ENCODE results near the gene CYP1A2. TPM values are rescaled to one million over a fixed set of nuclear protein-coding genes. Genes with fewer than 3 reads are reported as not detected.
"Not testable (repeated sequence)": the region's sequence is repeated elsewhere in the genome, so short reads cannot be mapped to it uniquely, and the experiment has no call there.

Gene CYP1A2
- total RNA-seq, 3 donors from 2014 or later: not detected

GRCh38 chr15:74735305-74735704, 13.3 kb upstream of the CYP1A2 start:
- no peak for DNase-seq (ENCODE audit: low spot score in 2 of 2)
- intact Hi-C loops (cut with DNase I; ENCODE audit: low total_unique reads): no loop called here
- no peaks in the 10 kb centered on the region for H3K36me3 ChIP-seq
- no peak overlapping the region for H3K27ac ChIP-seq
- no peaks in the 10 kb centered on the region for H3K9me3 ChIP-seq
- H3K27me3 ChIP-seq: peaks cover 0 to 13% of the 10 kb centered on the region in 2 donors
- H3K4me3 ChIP-seq: no peak overlapping the region
- H3K4me1 ChIP-seq: no peaks in the 10 kb centered on the region
- TF ChIP-seq CTCF (IDR thresholded peaks at IDR 0.05) (no peak), POLR2AphosphoS5 (IDR thresholded peaks at IDR 0.05) (no peak), POLR2A (IDR thresholded peaks at IDR 0.05) (no peak)

GRCh38 chr15:74738239-74738638, 10.4 kb upstream of the CYP1A2 start:
- H3K27me3 ChIP-seq; DNase-seq (ENCODE audit: low spot score in 2 of 2); H3K27ac ChIP-seq; H3K9me3 ChIP-seq; H3K4me1 ChIP-seq; H3K4me3 ChIP-seq; intact Hi-C loops (cut with DNase I; ENCODE audit: low total_unique reads); H3K36me3 ChIP-seq: not testable (repeated sequence)

GRCh38 chr15:74742422-74742821, 6.2 kb upstream of the CYP1A2 start:
- Histone ChIP-seq H3K4me1 (no peaks in the 10 kb centered on the region), H3K27me3 (no peaks in the 10 kb centered on the region), H3K9me3 (peaks cover 0 to 9% of the 10 kb centered on the region in 2 donors), H3K4me3 (no peak overlapping the region), H3K36me3 (no peaks in the 10 kb centered on the region), H3K27ac (no peak overlapping the region)
- intact Hi-C loops (cut with DNase I; ENCODE audit: low total_unique reads): no loop called here
- TF ChIP-seq POLR2AphosphoS5 (IDR thresholded peaks at IDR 0.05) (no peak), CTCF (IDR thresholded peaks at IDR 0.05) (no peak), POLR2A (IDR thresholded peaks at IDR 0.05) (no peak)
- DNase-seq (ENCODE audit: low spot score in 2 of 2): no peak

GRCh38 chr15:74746389-74746788, 2.3 kb upstream of the CYP1A2 start:
- H3K36me3 ChIP-seq: no peaks in the 10 kb centered on the region
- no peak overlapping the region for H3K4me3 ChIP-seq
- peaks cover 0 to 9% of the 10 kb centered on the region in 2 donors for H3K9me3 ChIP-seq
- no peaks in the 10 kb centered on the region for H3K27me3 ChIP-seq
- TF ChIP-seq CTCF (IDR thresholded peaks at IDR 0.05) (no peak), POLR2A (IDR thresholded peaks at IDR 0.05) (no peak), POLR2AphosphoS5 (IDR thresholded peaks at IDR 0.05) (no peak)
- DNase-seq (ENCODE audit: low spot score in 2 of 2): no peak
- intact Hi-C loops (cut with DNase I; ENCODE audit: low total_unique reads): no loop called here
- no peak overlapping the region for H3K27ac ChIP-seq
- no peaks in the 10 kb centered on the region for H3K4me1 ChIP-seq

GRCh38 chr15:74749832-74750231, 1.2 kb downstream of the CYP1A2 start:
- Histone ChIP-seq H3K4me3 (no peak overlapping the region), H3K4me1 (no peaks in the 10 kb centered on the region), H3K36me3 (no peaks in the 10 kb centered on the region), H3K27me3 (no peaks in the 10 kb centered on the region), H3K9me3 (no peaks in the 10 kb centered on the region), H3K27ac (no peak overlapping the region)
- DNase-seq (ENCODE audit: low spot score in 2 of 2): no peak
- TF ChIP-seq CTCF (IDR thresholded peaks at IDR 0.05) (no peak), POLR2AphosphoS5 (IDR thresholded peaks at IDR 0.05) (no peak), POLR2A (IDR thresholded peaks at IDR 0.05) (no peak)
- intact Hi-C loops (cut with DNase I; ENCODE audit: low total_unique reads): no loop called here

- no peak for TF ChIP-seq POLR2A (IDR thresholded peaks at IDR 0.05)
- TF ChIP-seq POLR2AphosphoS5 (IDR thresholded peaks at IDR 0.05): no peak
- no peak for TF ChIP-seq CTCF (IDR thresholded peaks at IDR 0.05)
- H3K4me3 ChIP-seq: no peak overlapping the region
- no peak for DNase-seq (ENCODE audit: low spot score in 2 of 2)
Observed at GRCh38 chr15:74750751-74751150, 2.1 kb downstream of the CYP1A2 start.

More at GRCh38 chr15:74750751-74751150, 2.1 kb downstream of the CYP1A2 start:
- H3K27ac ChIP-seq: no peak overlapping the region
- no peaks in the 10 kb centered on the region for H3K36me3 ChIP-seq
- no peaks in the 10 kb centered on the region for H3K27me3 ChIP-seq
- no peaks in the 10 kb centered on the region for H3K4me1 ChIP-seq
- H3K9me3 ChIP-seq: no peaks in the 10 kb centered on the region
- intact Hi-C loops (cut with DNase I; ENCODE audit: low total_unique reads): no loop called here
